Stimulated activated CD8-positive, alpha-beta memory T cell treated with anti-CD3 and anti-CD28 coated beads, Interleukin-2, amount 100 ng/mL, for 1 hour (primary cell): ENCODE results near the gene CFAP74.

Source experiments
- DNase-seq, 2 donors: peaks; one replicate each; pipeline ENCODE4 v3.0.0-alpha.2; 2020; ENCODE audit warnings: low read depth in 2 of 2

The CFAP74 gene

DNA sequence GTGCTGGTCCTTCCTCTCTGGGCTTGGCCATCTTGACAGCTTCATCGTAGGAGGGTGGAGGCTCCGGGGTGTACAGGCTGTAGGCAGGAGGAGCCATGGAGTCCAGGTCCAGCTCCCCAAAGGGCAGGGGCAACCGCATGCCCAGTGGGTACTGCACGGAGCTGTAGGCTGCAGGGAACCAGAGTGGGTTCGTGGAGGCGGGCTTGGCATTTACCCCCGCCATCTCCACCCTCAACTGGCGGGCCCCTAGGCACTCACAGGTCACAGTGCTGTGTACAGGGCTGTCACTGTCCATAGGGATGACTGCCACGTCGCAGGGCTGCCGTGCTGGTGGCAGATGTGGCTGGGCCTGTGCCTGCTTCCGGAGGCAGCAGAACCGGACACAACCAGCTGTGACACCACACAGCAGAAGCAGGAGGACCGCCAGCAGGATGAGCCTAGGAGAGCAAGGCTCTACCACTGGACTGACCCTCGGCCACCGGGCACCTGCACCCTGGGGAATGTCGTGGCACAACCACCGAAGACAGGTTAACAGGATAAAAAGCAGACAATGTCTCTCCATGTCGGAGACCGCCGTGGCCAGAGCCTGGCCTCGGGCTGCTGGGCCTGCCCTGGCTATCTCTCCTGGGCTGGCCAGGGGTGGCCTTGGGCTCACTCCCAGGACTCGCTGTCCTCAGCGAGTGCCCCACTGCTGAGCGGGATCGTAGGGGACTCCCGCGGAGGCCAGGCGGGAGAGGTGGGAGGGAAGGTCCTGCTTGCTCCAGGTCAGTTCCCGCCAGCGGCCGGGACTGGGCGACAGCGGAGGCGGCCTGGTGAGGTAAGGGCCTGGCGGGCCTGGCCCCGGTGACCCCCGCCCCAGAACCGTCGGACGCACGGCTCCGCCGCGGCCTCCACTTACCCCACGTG, 85.3 kb downstream of the CFAP74 start:
- DNase-seq, result no peak

GRCh38 chr1:1917304-1917976, 86.1 kb downstream of the CFAP74 start:
- DNase-seq, result no peak

DNA sequence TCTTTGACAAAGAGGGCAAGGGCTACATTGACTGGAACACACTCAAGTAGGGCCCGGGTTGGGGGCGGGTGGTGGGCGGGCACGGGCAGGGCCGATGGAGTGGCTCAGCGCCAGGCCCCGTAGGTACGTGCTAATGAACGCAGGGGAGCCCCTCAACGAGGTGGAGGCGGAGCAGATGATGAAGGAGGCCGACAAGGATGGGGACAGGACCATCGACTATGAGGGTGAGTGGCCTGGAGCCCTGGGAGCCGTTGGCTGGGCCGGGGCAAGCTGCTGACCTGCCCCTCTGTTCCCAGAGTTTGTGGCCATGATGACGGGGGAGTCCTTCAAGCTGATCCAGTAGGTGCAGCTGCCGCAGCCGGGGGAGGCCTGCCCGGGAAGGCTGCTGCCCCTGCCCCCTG, 86.7 kb downstream of the CFAP74 start:
- no peak for DNase-seq

DNA sequence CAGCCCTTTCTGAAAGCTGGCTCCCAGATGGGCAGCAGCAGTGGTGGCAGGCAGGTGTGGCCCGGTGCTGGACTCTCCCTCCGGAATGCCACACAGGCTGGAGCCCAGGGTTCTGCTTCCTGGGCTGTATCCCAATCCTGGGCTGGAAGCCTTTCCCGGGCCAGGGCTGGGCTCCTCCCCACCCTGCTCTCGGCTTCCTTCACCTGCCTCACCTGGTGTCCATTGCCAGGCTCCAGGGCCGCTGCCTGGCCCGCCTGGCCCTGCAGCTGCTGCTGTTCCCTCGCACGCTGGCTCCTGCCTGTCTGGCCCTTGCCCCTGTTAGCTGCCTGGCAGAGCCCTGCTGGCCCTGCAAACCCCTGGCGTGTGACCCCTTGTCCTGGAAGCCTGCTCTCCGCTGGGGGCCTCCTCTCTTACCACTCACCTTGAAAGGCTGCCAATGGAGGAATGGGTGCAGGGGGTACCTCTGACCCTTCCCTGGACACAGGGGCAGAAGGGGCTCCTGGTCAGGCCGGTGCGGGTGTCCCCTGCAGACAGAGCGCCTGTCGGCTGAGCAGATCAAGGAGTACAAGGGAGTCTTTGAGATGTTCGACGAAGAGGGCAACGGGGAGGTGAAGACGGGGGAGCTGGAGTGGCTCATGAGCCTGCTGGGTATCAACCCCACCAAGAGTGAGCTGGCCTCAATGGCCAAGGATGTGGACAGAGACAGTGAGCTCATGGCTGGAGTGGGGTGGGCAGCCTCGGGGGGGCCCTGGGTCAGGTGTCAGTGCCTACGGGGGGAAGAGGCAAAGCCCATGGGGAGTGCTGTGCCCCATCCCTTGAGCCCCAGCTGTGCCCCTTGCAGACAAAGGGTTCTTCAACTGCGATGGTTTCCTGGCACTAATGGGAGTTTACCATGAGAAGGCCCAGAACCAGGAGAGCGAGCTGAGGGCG, 87.4 kb downstream of the CFAP74 start:
- DNase-seq, result no peak

GRCh38 chr1:1914971-1915692, 88.5 kb downstream of the CFAP74 start, which contains the start of gene CALML6:
TSS of gene CALML6 (plus strand) at chr1:1915260. CDS start at chr1:1915281, 21 bp downstream.
- DNase-seq, result no peak

- DNase-seq, result no peak
These were observed 89.2 kb downstream of the CFAP74 start for GRCh38 chr1:1914101-1914970.

DNA sequence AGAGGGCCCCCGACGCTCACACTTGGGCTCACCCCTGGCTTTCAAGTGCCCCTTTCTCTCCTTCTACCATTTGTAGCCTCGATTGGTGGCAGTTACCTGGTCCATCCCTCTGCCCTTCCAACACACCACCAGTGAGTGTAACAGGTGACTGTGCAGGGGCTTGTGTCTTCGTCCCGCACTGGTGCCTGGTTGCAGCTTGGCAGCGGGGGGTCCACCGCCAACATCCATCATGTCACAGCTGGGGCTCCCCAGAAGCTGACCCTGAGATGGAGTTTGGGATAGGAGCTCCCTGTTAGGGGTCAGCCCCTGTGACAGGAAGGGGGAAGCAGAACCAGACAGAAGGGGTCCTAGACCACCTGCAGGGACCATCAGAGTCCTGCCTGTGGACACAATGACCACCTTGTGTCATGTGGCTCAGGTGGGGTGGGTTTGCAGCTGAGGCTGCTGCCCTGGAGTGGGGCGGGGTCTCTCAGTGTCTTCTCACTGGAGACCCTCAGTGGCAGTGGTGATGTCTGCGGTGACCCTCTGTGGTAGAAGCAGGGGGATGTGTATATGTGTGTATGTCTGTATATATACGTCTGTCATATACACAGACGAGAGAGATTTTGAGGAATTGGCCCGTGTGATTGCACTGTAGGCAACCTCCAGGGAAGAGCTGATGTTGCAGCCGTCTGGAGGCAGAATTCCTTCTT, 92.1 kb downstream of the CFAP74 start:
- DNase-seq, result no peak

GRCh38 chr1:1910651-1911331, 92.8 kb downstream of the CFAP74 start:
- DNase-seq, result no peak

DNA sequence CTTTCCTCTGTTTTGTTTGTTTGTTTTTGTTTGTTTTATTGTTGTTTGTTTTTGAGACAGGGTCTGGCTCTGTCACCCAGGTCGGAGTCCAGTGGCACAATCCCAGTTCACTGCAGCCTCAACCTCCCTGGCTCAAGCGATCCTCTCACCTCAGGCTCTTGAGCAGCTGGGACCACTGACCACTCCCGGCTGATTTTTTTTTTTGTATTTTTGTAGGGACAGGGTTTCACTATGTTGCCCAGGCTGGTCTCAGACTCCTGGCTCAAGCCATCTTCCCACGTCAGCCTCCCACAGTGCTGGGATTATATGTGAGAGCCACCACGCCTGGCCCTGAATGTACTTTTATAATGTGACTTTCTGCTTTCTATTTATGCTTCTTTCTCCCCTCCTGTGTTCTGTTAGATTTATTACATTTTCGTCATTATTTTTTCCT, 93.5 kb downstream of the CFAP74 start:
- DNase-seq, result no peak

GRCh38 chr1:1908506-1908791, 95.1 kb downstream of the CFAP74 start:
- DNase-seq, result no peak

DNA sequence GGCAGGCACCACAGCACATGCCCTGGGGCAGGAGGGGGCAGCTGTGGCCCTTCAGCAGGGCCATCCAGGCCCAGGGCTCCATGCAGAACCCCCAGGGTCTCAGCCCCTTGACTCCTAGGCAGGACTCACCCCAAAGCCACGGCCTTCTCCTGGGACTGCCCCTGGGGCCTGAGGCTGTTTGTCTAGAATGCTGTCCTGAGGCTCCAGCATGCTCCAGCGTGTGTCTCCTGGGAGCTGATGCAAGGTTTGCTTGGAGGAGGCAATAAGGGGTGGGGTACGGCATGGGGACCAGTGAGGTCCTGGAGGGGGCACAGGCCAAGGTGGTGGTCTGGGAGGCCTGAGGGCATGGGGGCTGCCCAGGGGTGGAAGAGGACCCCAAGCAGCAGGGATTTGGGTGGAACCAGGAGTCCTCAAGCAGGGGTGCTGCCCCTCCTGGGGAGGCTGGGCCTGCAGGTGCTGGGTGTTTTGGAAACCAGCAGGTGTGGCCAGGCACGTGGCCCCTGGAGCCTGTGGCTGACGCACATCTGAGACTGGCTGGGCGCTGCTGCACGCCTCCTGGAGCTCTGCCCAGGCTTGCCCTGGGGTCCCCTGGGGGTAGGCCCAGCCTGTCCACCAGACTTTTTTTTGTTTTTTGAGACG, 96.4 kb downstream of the CFAP74 start:
- no peak for DNase-seq

- DNase-seq, result peak; percentile 29 to 53
These were observed 97.1 kb downstream of the CFAP74 start for GRCh38 chr1:1906185-1907097.

DNA sequence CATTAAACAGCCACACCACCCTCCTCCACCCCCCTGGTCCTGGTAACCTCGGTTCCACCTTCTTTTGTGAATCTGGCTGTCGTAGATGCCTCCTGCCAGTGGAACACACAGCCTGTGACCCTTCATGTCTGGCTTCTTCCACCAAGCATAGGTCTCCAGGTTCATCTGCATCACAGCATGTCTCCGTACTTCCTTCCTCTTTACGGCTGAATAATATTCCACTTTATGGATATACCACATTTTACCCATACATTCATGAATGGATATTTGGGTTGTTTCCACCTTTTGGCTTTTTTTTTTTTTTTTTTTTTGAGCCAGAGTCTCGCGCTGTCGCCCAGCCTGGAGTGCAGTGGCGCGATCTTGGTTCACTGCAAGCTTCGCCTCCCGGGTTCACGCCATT, 100.4 kb downstream of the CFAP74 start:
- no peak for DNase-seq

- no peak for DNase-seq
These were observed 101.8 kb downstream of the CFAP74 start for GRCh38 chr1:1901641-1902294.

GRCh38 chr1:1900883-1901640, 102.5 kb downstream of the CFAP74 start:
- DNase-seq, result no peak

DNA sequence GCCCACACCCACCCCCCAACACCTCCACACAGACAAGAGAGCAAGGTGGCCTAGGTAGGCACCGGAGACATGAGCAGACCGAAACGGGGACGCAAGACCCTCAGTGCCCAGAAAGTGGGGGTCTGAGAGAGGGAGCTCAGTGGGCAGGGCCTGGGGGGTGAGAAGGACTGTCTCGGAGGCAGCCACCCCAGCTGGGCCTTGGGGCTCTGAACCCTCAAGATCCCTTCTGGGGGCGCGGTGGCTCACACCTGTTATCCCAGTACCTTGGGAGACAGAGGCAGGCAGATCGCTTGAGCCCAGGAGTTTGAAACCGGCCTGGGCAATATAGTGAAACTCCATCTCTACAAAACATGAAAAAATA, 103.6 kb downstream of the CFAP74 start:
- DNase-seq, result no peak
